ENCODE results near the gene CHST11.

DNA sequence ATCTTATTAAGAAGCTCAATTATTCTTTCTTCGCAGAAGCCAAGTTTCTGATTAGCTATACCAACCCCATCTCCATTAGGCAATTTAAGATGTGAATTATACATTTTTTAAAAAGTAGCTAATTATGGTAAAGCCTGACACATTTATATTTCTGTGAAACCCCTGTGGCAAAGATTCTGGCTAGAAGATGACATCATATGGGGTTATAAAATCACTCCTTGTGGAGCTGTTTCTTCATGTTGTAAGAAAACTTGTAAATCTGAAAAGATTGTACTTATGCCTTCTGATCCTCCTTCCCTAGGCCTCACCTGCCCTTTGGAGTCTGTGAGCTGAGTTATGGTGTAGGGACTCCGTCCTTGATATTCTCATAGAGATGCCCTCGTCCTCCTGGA, 78.1 kb downstream of the CHST11 start:
- TF ChIP-seq, protein P1, sequence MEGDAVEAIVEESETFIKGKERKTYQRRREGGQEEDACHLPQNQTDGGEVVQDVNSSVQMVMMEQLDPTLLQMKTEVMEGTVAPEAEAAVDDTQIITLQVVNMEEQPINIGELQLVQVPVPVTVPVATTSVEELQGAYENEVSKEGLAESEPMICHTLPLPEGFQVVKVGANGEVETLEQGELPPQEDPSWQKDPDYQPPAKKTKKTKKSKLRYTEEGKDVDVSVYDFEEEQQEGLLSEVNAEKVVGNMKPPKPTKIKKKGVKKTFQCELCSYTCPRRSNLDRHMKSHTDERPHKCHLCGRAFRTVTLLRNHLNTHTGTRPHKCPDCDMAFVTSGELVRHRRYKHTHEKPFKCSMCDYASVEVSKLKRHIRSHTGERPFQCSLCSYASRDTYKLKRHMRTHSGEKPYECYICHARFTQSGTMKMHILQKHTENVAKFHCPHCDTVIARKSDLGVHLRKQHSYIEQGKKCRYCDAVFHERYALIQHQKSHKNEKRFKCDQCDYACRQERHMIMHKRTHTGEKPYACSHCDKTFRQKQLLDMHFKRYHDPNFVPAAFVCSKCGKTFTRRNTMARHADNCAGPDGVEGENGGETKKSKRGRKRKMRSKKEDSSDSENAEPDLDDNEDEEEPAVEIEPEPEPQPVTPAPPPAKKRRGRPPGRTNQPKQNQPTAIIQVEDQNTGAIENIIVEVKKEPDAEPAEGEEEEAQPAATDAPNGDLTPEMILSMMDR (IDR thresholded peaks at IDR 0.05; ENCODE audit: low read depth, low read length, poor library complexity, severe bottlenecking) = no peak
- TF ChIP-seq EZH2phosphoT487 (IDR thresholded peaks at IDR 0.05; ENCODE audit: borderline replicate concordance, low read length) = no peak

Data from DOHH2 (cell line).